GM21737 (cell line): ENCODE measurements around the gene XYLB.

Source experiments
- ATAC-seq: cut with Tn5 transposase; IDR thresholded peaks from one replicate; pipeline ENCODE4 v1.9.1; 2021; ENCODE audit warnings: mild to moderate bottlenecking, moderate library complexity; ENCODE audit not compliant: unreplicated experiment

Gene XYLB

GRCh38 chr3:38453075-38453912, 106.7 kb downstream of the XYLB start, which contains the start of gene ACVR2B:
Gene ACVR2B, plus strand, starts transcription at chr3:38453890. Its CDS starts 433 bp downstream, at chr3:38454323.
- ATAC-seq, result peak; percentile 65

- no peak for ATAC-seq
Measured at GRCh38 chr3:38453913-38454177, 107.3 kb downstream of the XYLB start.

- ATAC-seq, result no peak
Measured at GRCh38 chr3:38454178-38454883, 107.7 kb downstream of the XYLB start.

- ATAC-seq, result no peak
Measured at GRCh38 chr3:38454884-38455638, 108.5 kb downstream of the XYLB start.

GRCh38 chr3:38455639-38456430, 109.2 kb downstream of the XYLB start:
- no peak for ATAC-seq

- no peak for ATAC-seq
Measured at GRCh38 chr3:38457111-38458003, 110.8 kb downstream of the XYLB start.

- ATAC-seq, result no peak
Measured at GRCh38 chr3:38458796-38459498, 112.4 kb downstream of the XYLB start.

GRCh38 chr3:38459499-38460048, 113.0 kb downstream of the XYLB start:
- no peak for ATAC-seq

- ATAC-seq, result no peak
Measured at GRCh38 chr3:38460377-38461270, 114.0 kb downstream of the XYLB start.
